Neuronal stem cell (in vitro differentiated cells): ENCODE measurements around the gene EBF4.

ENCODE experiments used
- DNase-seq: peaks from one replicate; pipeline ENCODE4 v3.0.0-alpha.2; 2013; ENCODE audit warnings: low spot score
- H2AFZ ChIP-seq: one replicate; pipeline ENCODE4 v1.6.1; 2013; ENCODE audit warnings: mild to moderate bottlenecking, low read length, inconsistent platforms
- H2AK5ac ChIP-seq: 2 replicates; pipeline ENCODE4 v1.6.1; 2013; ENCODE audit warnings: low read depth, mild to moderate bottlenecking, inconsistent platforms, low read length, moderate library complexity, mixed read lengths
- H2BK120ac ChIP-seq: 2 replicates; pipeline ENCODE4 v1.6.1; 2013; ENCODE audit warnings: low read depth, mild to moderate bottlenecking, inconsistent platforms, low read length, moderate library complexity, mixed read lengths
- H2BK12ac ChIP-seq: one replicate; pipeline ENCODE4 v1.6.1; 2013; ENCODE audit warnings: low read length, inconsistent platforms
- H2BK15ac ChIP-seq: 2 replicates; pipeline ENCODE4 v1.6.1; 2013; ENCODE audit warnings: mild to moderate bottlenecking, low read length, inconsistent platforms, mixed read lengths
- H2BK5ac ChIP-seq: one replicate; pipeline ENCODE4 v1.6.1; 2013; ENCODE audit warnings: inconsistent platforms, mild to moderate bottlenecking, low read length, moderate library complexity
- H3K14ac ChIP-seq: one replicate; pipeline ENCODE4 v1.6.1; 2013; ENCODE audit warnings: low read length, inconsistent platforms
- H3K18ac ChIP-seq: 2 replicates; pipeline ENCODE4 v1.6.1; 2013; ENCODE audit warnings: low read length, inconsistent platforms
- H3K23ac ChIP-seq: 2 replicates; pipeline ENCODE4 v1.6.1; 2013; ENCODE audit warnings: low read depth, mild to moderate bottlenecking, mixed read lengths, low read length, inconsistent platforms; ENCODE audit not compliant: poor library complexity
- H3K27ac ChIP-seq: replicated peaks from 3 replicates; pipeline ENCODE4 v1.5.1; 2013; ENCODE audit warnings: low read length, inconsistent platforms
- H3K27me3 ChIP-seq, 3 experiments: 2 replicates each; pipeline ENCODE4 v1.6.1; 2013; ENCODE audit warnings: low read length in 3 of 3, mild to moderate bottlenecking in 2 of 3, inconsistent platforms in 1 of 3, low read depth in 1 of 3, mixed read lengths in 1 of 3, moderate library complexity in 1 of 3; ENCODE audit not compliant: control insufficient read depth in 3 of 3, insufficient read depth in 3 of 3
- H3K36me3 ChIP-seq, 2 donors: replicated peaks in 1 of 2; 2 replicates each; pipeline ENCODE4 v1.6.1; 2013; ENCODE audit warnings: low read length in 2 of 2; ENCODE audit not compliant: control insufficient read depth in 2 of 2, insufficient read depth in 2 of 2
- H3K4ac ChIP-seq: 2 replicates; pipeline ENCODE4 v1.6.1; 2013; ENCODE audit warnings: inconsistent platforms, mild to moderate bottlenecking, low read length, moderate library complexity
- H3K4me1 ChIP-seq, 2 donors: 1 replicate in 1 of 2; 2 replicates in 1 of 2; pipeline ENCODE4 v1.6.1; 2013; ENCODE audit warnings: low read length in 2 of 2, low read depth in 1 of 2; ENCODE audit not compliant: control insufficient read depth in 2 of 2, insufficient read depth in 1 of 2
- H3K4me2 ChIP-seq: one replicate; pipeline ENCODE4 v1.6.1; 2013; ENCODE audit warnings: mild to moderate bottlenecking, low read length, inconsistent platforms; ENCODE audit not compliant: insufficient read depth, poor library complexity, severe bottlenecking
- H3K4me3 ChIP-seq, 2 donors: 2 replicates each; pipeline ENCODE4 v1.5.1; 2013; ENCODE audit warnings: low read length in 2 of 2, mild to moderate bottlenecking in 2 of 2, inconsistent platforms in 1 of 2, moderate library complexity in 1 of 2
- H3K79me1 ChIP-seq: one replicate; pipeline ENCODE4 v1.6.1; 2013; ENCODE audit warnings: low read depth, mild to moderate bottlenecking, inconsistent platforms, low read length, moderate library complexity
- H3K9ac ChIP-seq: one replicate; pipeline ENCODE4 v1.6.1; 2013; ENCODE audit warnings: mild to moderate bottlenecking, low read depth, low read length, inconsistent platforms; ENCODE audit not compliant: poor library complexity
- H3K9me3 ChIP-seq, 2 donors: replicated peaks in 1 of 2; 2 replicates each; pipeline versions ENCODE3 to v1.6.1; 2013; ENCODE audit warnings: low read length in 2 of 2, mild to moderate bottlenecking in 2 of 2, inconsistent platforms in 1 of 2, low read depth in 1 of 2, mixed read lengths in 1 of 2, moderate library complexity in 1 of 2; ENCODE audit not compliant: control insufficient read depth in 2 of 2, insufficient read depth in 1 of 2
- H4K8ac ChIP-seq: one replicate; pipeline ENCODE4 v1.6.1; 2013; ENCODE audit warnings: low read depth, mild to moderate bottlenecking, inconsistent platforms, low read length, moderate library complexity
- H4K91ac ChIP-seq: one replicate; pipeline ENCODE4 v1.6.1; 2013; ENCODE audit warnings: low read length, low read depth, mild to moderate bottlenecking, inconsistent platforms; ENCODE audit not compliant: poor library complexity
- WGBS, 2 donors: extraction: QIAGEN DNeasy Blood & Tissue Kit; methylation state at CpG; one replicate each; pipeline ENCODE4 v1.1.7; 2013; ENCODE audit warnings: missing lambda C conversion rate in 2 of 2, mixed read lengths in 1 of 2; ENCODE audit not compliant: insufficient read length in 2 of 2, insufficient replicate concordance in 1 of 2; ENCODE audit errors: extremely low coverage in 2 of 2; 5-methylcytosine and 5-hydroxymethylcytosine counted together

EBF4 gene

DNA sequence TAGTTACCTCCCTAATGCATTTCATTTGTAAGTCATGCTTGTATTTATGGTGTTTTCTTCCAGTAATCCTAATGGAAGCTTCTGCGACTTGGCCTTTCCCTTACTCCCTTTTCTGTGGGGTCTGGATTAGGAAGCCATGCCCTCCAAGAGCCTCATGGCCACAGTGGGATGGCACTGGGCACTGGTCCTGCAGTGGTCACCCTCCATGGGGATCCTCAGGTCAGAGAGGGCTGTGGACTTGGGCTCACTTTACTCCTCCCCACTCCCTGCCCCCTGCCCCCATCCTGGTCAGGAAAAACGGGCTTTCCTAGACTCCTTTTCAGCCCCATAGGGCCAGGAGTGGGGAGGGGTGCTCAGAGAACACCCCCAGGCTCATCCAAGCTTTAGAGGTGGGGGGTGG is 49.9 kb downstream of the EBF4 start:
- Histone ChIP-seq H2BK12ac (no peak overlapping the region), H3K23ac (no peak overlapping the region), H3K4ac (no peak overlapping the region), H3K9ac (no peak overlapping the region), H3K4me1 (no peaks in the 10 kb centered on the region), H3K27ac (no peak overlapping the region), H4K91ac (no peak overlapping the region), H2AK5ac (no peak overlapping the region), H2BK5ac (no peak overlapping the region), H3K4me3 (no peak overlapping the region), H2BK15ac (no peak overlapping the region), H3K18ac (peak overlapping the region; percentile 8), H3K79me1 (no peaks in the 10 kb centered on the region), H3K27me3 (peaks cover 0 to 28% (median 16%) of the 10 kb centered on the region in 3 experiments), H2AFZ (no peak overlapping the region), H3K36me3 (no peaks in the 10 kb centered on the region), H3K9me3 (no peaks in the 10 kb centered on the region), H3K4me2 (no peak overlapping the region), H4K8ac (no peak overlapping the region), H2BK120ac (no peak overlapping the region), H3K14ac (no peak overlapping the region)
- DNase-seq: no peak
- WGBS, 2 donors: no CpG with 5 or more reads among the region's 2 CpGs

DNA sequence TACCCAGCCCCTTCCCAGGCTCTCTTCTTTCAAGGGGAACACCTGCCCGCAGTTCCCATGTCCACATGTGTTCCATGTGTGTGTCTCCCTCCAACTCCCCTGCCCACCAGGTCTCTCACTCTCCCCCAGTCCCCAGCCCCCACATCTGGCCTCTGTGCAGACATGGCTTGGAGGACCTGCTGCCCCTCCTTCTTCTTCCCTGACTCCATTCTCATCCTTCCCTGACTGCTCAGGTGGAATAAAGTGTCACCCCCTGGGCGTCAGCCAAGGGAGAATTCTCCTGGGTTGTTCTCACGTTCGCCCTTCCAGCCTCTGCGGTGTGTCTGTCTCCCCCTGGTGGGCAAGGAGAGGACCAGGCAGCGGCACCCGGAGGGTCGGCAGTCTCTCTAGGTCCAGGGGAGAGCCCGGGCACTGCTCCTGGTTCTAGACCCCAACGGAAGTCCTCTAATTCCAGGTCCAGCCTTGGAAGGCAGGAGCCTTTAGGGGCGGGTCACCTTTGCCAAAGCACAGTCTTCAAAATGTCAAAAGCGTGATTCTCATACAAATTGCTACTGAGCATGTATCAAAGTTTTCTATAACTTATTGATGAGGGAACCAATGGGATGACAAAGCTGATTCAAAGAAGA is 50.5 kb downstream of the EBF4 start:
- Histone ChIP-seq H3K79me1 (no peaks in the 10 kb centered on the region), H3K27ac (no peak overlapping the region), H3K4ac (no peak overlapping the region), H2BK12ac (no peak overlapping the region), H4K91ac (no peak overlapping the region), H3K4me2 (no peak overlapping the region), H2BK5ac (no peak overlapping the region), H2AK5ac (no peak overlapping the region), H3K14ac (no peak overlapping the region), H3K23ac (no peak overlapping the region), H3K4me3 (no peak overlapping the region), H3K18ac (no peak overlapping the region), H3K27me3 (peaks cover 0 to 34% (median 21%) of the 10 kb centered on the region in 3 experiments), H3K9me3 (no peaks in the 10 kb centered on the region), H3K36me3 (no peaks in the 10 kb centered on the region), H3K4me1 (no peaks in the 10 kb centered on the region), H4K8ac (no peak overlapping the region), H3K9ac (no peak overlapping the region), H2BK15ac (no peak overlapping the region), H2AFZ (no peak overlapping the region), H2BK120ac (no peak overlapping the region)
- WGBS, 2 donors: no CpG with 5 or more reads among the region's 12 CpGs
- DNase-seq: peak; percentile 64

DNA sequence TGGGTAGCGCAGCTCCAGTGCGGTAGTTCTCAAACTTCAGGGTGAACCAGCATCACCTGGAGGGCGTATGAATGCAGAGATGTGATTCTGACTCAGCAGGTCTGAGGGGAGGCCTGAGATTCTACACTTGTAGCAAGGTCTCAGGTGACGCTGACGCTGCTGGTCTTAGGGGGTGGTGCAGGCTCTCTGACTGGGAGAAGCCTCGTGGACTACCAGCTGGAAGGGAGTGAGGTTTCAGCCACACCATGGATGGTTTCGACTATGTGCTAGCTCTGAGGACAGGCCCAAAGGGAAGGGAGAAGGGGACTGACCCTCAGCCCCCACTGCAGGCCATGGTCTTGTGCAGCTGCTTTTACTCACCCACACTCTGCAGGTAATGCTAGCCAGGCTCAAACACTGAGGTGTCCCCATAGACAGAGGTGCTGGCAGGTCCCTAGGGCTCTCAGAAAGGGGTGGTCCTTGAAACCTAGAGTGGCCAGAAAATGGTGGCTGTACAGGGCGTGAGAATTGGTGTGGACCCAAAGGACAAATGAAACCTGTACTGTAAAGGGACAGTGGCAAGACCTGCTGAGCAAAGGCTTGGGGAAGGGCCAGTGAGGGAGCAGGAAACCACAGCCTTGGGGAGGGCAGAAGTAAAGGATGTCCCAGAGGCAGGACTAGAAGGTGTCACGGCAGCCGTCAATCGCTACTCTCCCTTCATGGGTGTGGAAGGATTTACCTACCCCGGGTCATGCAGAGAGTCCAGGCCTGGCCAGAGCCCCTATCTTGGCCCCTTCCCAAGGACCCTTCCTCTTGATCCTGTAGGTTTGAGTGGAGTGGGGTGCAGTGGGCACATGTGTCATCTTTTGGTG is 52.7 kb downstream of the EBF4 start:
- Histone ChIP-seq H3K27me3 (peaks cover 17 to 53% (median 44%) of the 10 kb centered on the region in 3 experiments), H2BK120ac (peak overlapping the region; percentile 36), H3K18ac (no peak overlapping the region), H4K8ac (no peak overlapping the region), H2AFZ (no peak overlapping the region), H4K91ac (no peak overlapping the region), H3K79me1 (no peaks in the 10 kb centered on the region), H2BK5ac (no peak overlapping the region), H3K27ac (no peak overlapping the region), H3K4me1 (no peaks in the 10 kb centered on the region), H2BK12ac (no peak overlapping the region), H3K14ac (no peak overlapping the region), H3K9me3 (no peaks in the 10 kb centered on the region), H3K23ac (no peak overlapping the region), H3K4me2 (no peak overlapping the region), H2AK5ac (no peak overlapping the region), H2BK15ac (no peak overlapping the region), H3K4ac (no peak overlapping the region), H3K4me3 (no peak overlapping the region), H3K9ac (peak overlapping the region; percentile 6), H3K36me3 (no peaks in the 10 kb centered on the region)
- no CpG with 5 or more reads among the region's 12 CpGs for WGBS, 2 donors
- no peak for DNase-seq

GRCh38 chr20:2745936-2746635 is 53.5 kb downstream of the EBF4 start:
- no CpG with 5 or more reads among the region's 4 CpGs for WGBS, 2 donors
- peaks cover 22 to 61% (median 52%) of the 10 kb centered on the region in 3 experiments for H3K27me3 ChIP-seq

More at GRCh38 chr20:2745936-2746635, 53.5 kb downstream of the EBF4 start:
- Histone ChIP-seq H3K4me3 (no peak overlapping the region), H3K36me3 (no peaks in the 10 kb centered on the region), H2AK5ac (no peak overlapping the region), H3K79me1 (no peaks in the 10 kb centered on the region), H3K4me1 (no peaks in the 10 kb centered on the region), H2BK5ac (no peak overlapping the region), H2AFZ (no peak overlapping the region), H3K18ac (no peak overlapping the region), H2BK15ac (no peak overlapping the region), H2BK12ac (no peak overlapping the region), H3K27ac (no peak overlapping the region), H3K23ac (no peak overlapping the region), H4K91ac (no peak overlapping the region), H3K4me2 (no peak overlapping the region), H2BK120ac (no peak overlapping the region), H3K9ac (no peak overlapping the region), H3K4ac (no peak overlapping the region), H3K9me3 (no peaks in the 10 kb centered on the region), H3K14ac (no peak overlapping the region), H4K8ac (no peak overlapping the region)
- no peak for DNase-seq
